IMR-90 (cell line): ENCODE data around the gene CDH15. TPM values are rescaled to one million over a fixed set of nuclear protein-coding genes. Genes with fewer than 3 reads are reported as not detected.

Source experiments
- ATAC-seq: fragments of 200-7000 bp; cut with Tn5 transposase; 2 replicates; pipeline ENCODE4 v1.9.1; 2020; ENCODE audit warnings: low read depth, mild to moderate bottlenecking, moderate library complexity
- BruUV-seq: library from RNA; stranded (reverse); fragments of 400-500 nt; replicated peaks from 2 replicates; lab custom pipeline; 2021; lab: Mats Ljungman, UMichigan
- CTCF ChIA-PET: fragments of 300-600 bp; formaldehyde crosslinking; extraction: SDS; loops from one replicate; lab custom pipeline; 2021; ENCODE audit warnings: antibody characterized with exemption; lab: Yijun Ruan, JAX
- POLR2A ChIA-PET: fragments of 300-600 bp; sonication (Branson Sonifier 250); formaldehyde crosslinking; loops from one replicate; lab custom pipeline; 2022; ENCODE audit warnings: antibody characterized with exemption; ENCODE audit not compliant: unreplicated experiment; lab: Charles Lee
- DNase-seq: peaks from one replicate; pipeline ENCODE4 v3.0.0; 2013
- H2AFZ ChIP-seq: replicated peaks from 2 replicates; pipeline ENCODE3; 2013; ENCODE audit warnings: low read length, mild to moderate bottlenecking; ENCODE audit not compliant: poor library complexity
- H2AK5ac ChIP-seq: 2 replicates; pipeline ENCODE4 v1.6.1; 2013; ENCODE audit warnings: low read depth, low read length, inconsistent platforms
- H2AK9ac ChIP-seq: replicated peaks from 2 replicates; pipeline ENCODE3; 2013; ENCODE audit warnings: mild to moderate bottlenecking, low read depth, low read length, moderate library complexity; ENCODE audit not compliant: poor library complexity
- H2BK120ac ChIP-seq: 2 replicates; pipeline ENCODE4 v1.6.1; 2013; ENCODE audit warnings: low read depth, low read length, inconsistent platforms
- H2BK15ac ChIP-seq: 3 replicates; pipeline ENCODE4 v1.6.1; 2013; ENCODE audit warnings: low read depth, low read length, inconsistent platforms
- H2BK20ac ChIP-seq: 2 replicates; pipeline ENCODE4 v1.6.1; 2013; ENCODE audit warnings: low read depth, mild to moderate bottlenecking, inconsistent platforms, low read length, moderate library complexity
- H2BK5ac ChIP-seq: 2 replicates; pipeline ENCODE4 v1.6.1; 2013; ENCODE audit warnings: mild to moderate bottlenecking, low read depth, low read length, inconsistent platforms; ENCODE audit not compliant: poor library complexity, severe bottlenecking
- H3K14ac ChIP-seq: replicated peaks from 2 replicates; pipeline ENCODE4 v1.6.1; 2013; ENCODE audit warnings: low read depth, low read length, inconsistent platforms
- H3K18ac ChIP-seq: 2 replicates; pipeline ENCODE4 v1.6.1; 2013; ENCODE audit warnings: low read depth, low read length, control low read depth
- H3K23ac ChIP-seq: 2 replicates; pipeline ENCODE4 v1.6.1; 2013; ENCODE audit warnings: low read depth, low read length, inconsistent platforms
- H3K27ac ChIP-seq: 2 replicates; pipeline ENCODE4 v1.5.1; 2013; ENCODE audit warnings: mild to moderate bottlenecking, control low read depth, low read length; ENCODE audit not compliant: insufficient read depth
- H3K27me3 ChIP-seq: 2 replicates; pipeline ENCODE4 v1.6.1; 2013; ENCODE audit warnings: low read length; ENCODE audit not compliant: control insufficient read depth, insufficient read depth
- H3K36me3 ChIP-seq: 2 replicates; pipeline ENCODE4 v1.6.1; 2013; ENCODE audit warnings: low read length, mixed read lengths; ENCODE audit not compliant: control insufficient read depth, insufficient read depth
- H3K4ac ChIP-seq: 2 replicates; pipeline ENCODE4 v1.6.1; 2013; ENCODE audit warnings: low read depth, low read length, inconsistent platforms
- H3K4me1 ChIP-seq: 2 replicates; pipeline ENCODE4 v1.6.1; 2013; ENCODE audit warnings: low read length, mixed read lengths; ENCODE audit not compliant: control insufficient read depth, insufficient read depth
- H3K4me2 ChIP-seq: 2 replicates; pipeline ENCODE4 v1.6.1; 2013; ENCODE audit warnings: low read depth, mild to moderate bottlenecking, control low read depth, low read length, moderate library complexity
- H3K4me3 ChIP-seq: 2 replicates; pipeline ENCODE4 v1.5.1; 2013; ENCODE audit warnings: low read depth, mild to moderate bottlenecking, control low read depth, low read length, moderate library complexity; ENCODE audit not compliant: insufficient read depth
- H3K56ac ChIP-seq: 2 replicates; pipeline ENCODE4 v1.6.1; 2013; ENCODE audit warnings: low read length, inconsistent platforms; ENCODE audit not compliant: insufficient read depth; ENCODE audit errors: extremely low read depth
- H3K79me1 ChIP-seq, 2 experiments: 2 replicates each; pipeline ENCODE4 v1.6.1; 2013; ENCODE audit warnings: low read length in 2 of 2, inconsistent platforms in 1 of 2, low read depth in 1 of 2
- H3K9ac ChIP-seq: 2 replicates; pipeline ENCODE4 v1.6.1; 2013; ENCODE audit warnings: low read depth, low read length, control low read depth
- H3K9me1 ChIP-seq: 2 replicates; pipeline ENCODE4 v1.6.1; 2013; ENCODE audit warnings: low read length, inconsistent platforms; ENCODE audit not compliant: insufficient read depth
- H3K9me3 ChIP-seq: 2 replicates; pipeline ENCODE4 v1.6.1; 2013; ENCODE audit warnings: low read length; ENCODE audit not compliant: control insufficient read depth, insufficient read depth
- H4K20me1 ChIP-seq: 2 replicates; pipeline ENCODE4 v1.6.1; 2013; ENCODE audit warnings: low read length, inconsistent platforms; ENCODE audit not compliant: insufficient read depth
- H4K5ac ChIP-seq: 2 replicates; pipeline ENCODE4 v1.6.1; 2013; ENCODE audit warnings: mild to moderate bottlenecking, low read depth, low read length, control low read depth
- H4K8ac ChIP-seq, 2 experiments: 2 replicates each; pipeline ENCODE4 v1.6.1; 2013; ENCODE audit warnings: low read depth in 2 of 2, low read length in 2 of 2, control low read depth in 1 of 2, inconsistent platforms in 1 of 2
- H4K91ac ChIP-seq: 2 replicates; pipeline ENCODE4 v1.6.1; 2013; ENCODE audit warnings: low read depth, low read length, inconsistent platforms; ENCODE audit not compliant: insufficient read depth
- CEBPB ChIP-seq: IDR thresholded peaks from 2 replicates; pipeline ENCODE4 v1.6.1; 2012; ENCODE audit warnings: low read depth, low read length, improper control_type of control experiment
- CTCF ChIP-seq: conservative IDR thresholded peaks from 2 replicates; pipeline ENCODE4 v1.5.1; 2012; ENCODE audit warnings: mild to moderate bottlenecking, low read depth, low read length, improper control_type of control experiment
- ELK1 ChIP-seq: fragments of 150-350 bp; IDR thresholded peaks from 2 replicates; pipeline ENCODE4 v1.6.1; 2016; ENCODE audit warnings: low read depth, mild to moderate bottlenecking, low read length, moderate library complexity, borderline replicate concordance
- MAFK ChIP-seq: IDR thresholded peaks from 2 replicates; pipeline ENCODE4 v1.6.1; 2012; ENCODE audit warnings: low read depth, low read length, improper control_type of control experiment
- MXI1 ChIP-seq: IDR thresholded peaks from 2 replicates; pipeline ENCODE4 v1.6.1; 2012; ENCODE audit warnings: low read depth, mild to moderate bottlenecking, low read length, moderate library complexity, borderline replicate concordance
- RAD21 ChIP-seq: IDR thresholded peaks from 2 replicates; pipeline ENCODE4 v1.6.1; 2012; ENCODE audit warnings: low read length, improper control_type of control experiment
- RCOR1 ChIP-seq: IDR thresholded peaks from 2 replicates; pipeline ENCODE4 v1.6.1; 2012; ENCODE audit warnings: mild to moderate bottlenecking, low read length, improper control_type of control experiment; ENCODE audit not compliant: insufficient replicate concordance
- WGBS, 2 experiments: methylation state at CpG; one replicate each; pipeline versions ENCODE4 v1.1.5 to v1.1.7; 2013; ENCODE audit warnings: missing lambda C conversion rate in 2 of 2; ENCODE audit not compliant: insufficient read length in 1 of 2; ENCODE audit errors: extremely low coverage in 2 of 2; 5-methylcytosine and 5-hydroxymethylcytosine counted together
- dilution Hi-C: fragments of 300-500 bp; cut with HindIII; formaldehyde crosslinking; loops from one replicate; pipeline ENCODE4 v1.14.3; 2018; ENCODE audit warnings: low sequenced_read_pairs; ENCODE audit not compliant: unreplicated experiment
- in situ Hi-C: fragments of 300-500 bp; cut with MboI; formaldehyde crosslinking; loops from 3 replicates; pipeline ENCODE4 v1.14.3; 2019; ENCODE audit warnings: low sequenced_read_pairs, inconsistent platforms, mixed read lengths
- intact Hi-C: fragments of 100-400 bp; cut with micrococcal nuclease; formaldehyde crosslinking; loops from 2 replicates; pipeline ENCODE4 v1.10.0; 2022
- polyA plus RNA-seq, 3 experiments: library from polyadenylated mRNA; depleted of rRNA; stranded (reverse); fragments of >200 nt; gene quantifications; 2 replicates each; pipeline ENCODE4 v1.2.3, GENCODE V29; 2012; ENCODE audit warnings: low replicate concordance in 1 of 3
- total RNA-seq: library from RNA; depleted of rRNA; stranded (reverse); fragments of >200 nt; gene quantifications from 2 replicates; pipeline ENCODE4 v1.2.3, GENCODE V29; 2012
- TF ChIP-seq, protein P1 (sequence below): fragments of 150-350 bp; IDR thresholded peaks from 2 replicates; pipeline ENCODE4 v1.6.1; 2017; ENCODE audit warnings: mild to moderate bottlenecking, antibody characterized with exemption, low read length, low read depth

CDH15 gene
- total and polyA plus RNA-seq, 2 of the 4 experiments (the other 2 are of a cell fraction) = 0.18 to 0.62 TPM

DNA sequence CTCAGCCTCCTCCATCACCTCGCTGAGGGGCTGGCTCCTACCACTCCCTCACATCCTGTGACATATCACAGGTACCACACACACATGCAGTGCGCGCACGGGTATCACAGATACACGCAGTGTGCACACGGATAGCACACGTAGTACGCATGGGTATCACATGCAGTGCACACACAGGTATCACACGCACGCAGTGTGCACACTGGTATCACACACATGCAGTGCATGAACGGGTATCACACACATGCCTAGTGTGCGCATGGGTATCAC is 47.8 kb upstream of the CDH15 start:
- dilution Hi-C loops (no loop called here), intact Hi-C loops (no loop called here), in situ Hi-C loops (no loop called here)
- Histone ChIP-seq H3K4ac (no peak overlapping the region), H3K14ac (no peak overlapping the region), H2AK9ac (no peak overlapping the region), H3K4me2 (no peak overlapping the region), H3K36me3 (peaks cover 46% of the 10 kb centered on the region), H3K79me1 (peaks cover 3 to 5% of the 10 kb centered on the region in 2 experiments; a peak in 2 of 4 replicates), H3K27ac (no peak overlapping the region), H4K91ac (no peak overlapping the region), H3K9ac (no peak overlapping the region), H2BK20ac (no peak overlapping the region), H3K4me1 (no peaks in the 10 kb centered on the region), H3K18ac (no peak overlapping the region), H3K23ac (no peak overlapping the region), H2BK5ac (no peak overlapping the region), H4K5ac (no peak overlapping the region), H2BK15ac (no peak overlapping the region), H2AK5ac (no peak overlapping the region), H2AFZ (peak overlapping the region; percentile 32), H3K9me3 (peaks cover 2% of the 10 kb centered on the region), H3K9me1 (peaks cover 8% of the 10 kb centered on the region), H4K8ac (no peak overlapping the region), H2BK120ac (no peak overlapping the region), H4K20me1 (no peaks in the 10 kb centered on the region; the same call in 1 of the 2 replicates), H3K4me3 (no peak overlapping the region), H3K56ac (no peak overlapping the region), H3K27me3 (no peaks in the 10 kb centered on the region)
- ChIA-PET POLR2A (no interaction called here), CTCF (no interaction called here)
- no peak for ATAC-seq
- WGBS, 2 experiments = 94% methylated on average over 9 of the region's 12 CpGs; no CpG with 5 or more reads in 1 of the 2 experiments
- DNase-seq = no peak
- TF ChIP-seq MXI1 (no peak), RCOR1 (no peak), RAD21 (no peak), CEBPB (no peak), MAFK (no peak), ELK1 (no peak), CTCF (no peak)
- TF ChIP-seq, protein P1, sequence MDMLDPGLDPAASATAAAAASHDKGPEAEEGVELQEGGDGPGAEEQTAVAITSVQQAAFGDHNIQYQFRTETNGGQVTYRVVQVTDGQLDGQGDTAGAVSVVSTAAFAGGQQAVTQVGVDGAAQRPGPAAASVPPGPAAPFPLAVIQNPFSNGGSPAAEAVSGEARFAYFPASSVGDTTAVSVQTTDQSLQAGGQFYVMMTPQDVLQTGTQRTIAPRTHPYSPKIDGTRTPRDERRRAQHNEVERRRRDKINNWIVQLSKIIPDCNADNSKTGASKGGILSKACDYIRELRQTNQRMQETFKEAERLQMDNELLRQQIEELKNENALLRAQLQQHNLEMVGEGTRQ = no peak
- no TSS peak for BruUV-seq
